Measurements from ENCODE around the gene SLC22A4. TPM values are rescaled to one million over a fixed set of nuclear protein-coding genes. Genes with fewer than 3 reads are reported as not detected.

Gene SLC22A4
- total and polyA plus RNA-seq, 4 donors: 0.25 to 42.2 (median 0.47) TPM

DNA sequence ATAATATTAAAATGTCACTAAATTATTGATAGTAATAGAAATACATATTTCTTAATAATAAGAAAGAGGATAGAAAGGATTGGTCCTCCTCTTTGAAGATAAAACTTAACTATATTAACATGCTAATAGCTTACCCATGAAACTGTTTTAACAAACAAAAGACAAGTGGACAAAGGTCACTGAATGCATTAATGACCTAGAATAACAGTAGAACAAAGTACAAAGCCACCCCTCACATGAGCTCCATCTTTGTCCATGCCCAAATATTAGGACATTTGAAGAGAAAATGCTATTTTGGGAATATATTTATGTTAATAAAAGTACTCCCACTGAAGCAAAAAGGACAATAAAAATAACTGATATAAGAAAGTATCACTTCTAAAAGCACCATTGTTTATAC is 41.2 kb downstream of the SLC22A4 start:
- peaks cover 1 to 9% (median 8%) of the 10 kb centered on the region in 4 donors for H3K36me3 ChIP-seq (ENCODE audit: control insufficient read depth in 4 of 4, insufficient read depth in 3 of 4, low read depth in 1 of 4, low read length in 3 of 4)

DNA sequence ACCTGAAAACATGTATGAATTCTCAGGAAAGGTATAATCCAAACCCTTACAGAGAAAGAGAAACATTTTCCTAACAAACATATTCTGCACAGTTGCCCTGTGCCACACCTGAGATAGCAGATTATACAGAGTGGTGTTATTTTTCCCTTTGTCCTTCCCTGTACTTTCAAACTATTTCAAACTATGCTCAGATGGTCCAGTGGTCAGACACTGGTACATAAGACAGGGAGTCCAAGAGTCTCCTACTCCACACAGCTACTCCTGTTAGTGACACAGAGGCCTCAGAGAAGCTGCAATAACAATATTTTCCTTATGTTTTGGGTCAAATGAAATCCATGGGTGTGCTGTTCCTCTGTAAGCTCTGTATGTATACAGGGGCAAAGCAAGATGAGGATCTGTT is 45.3 kb downstream of the SLC22A4 start:
- peaks cover 2 to 12% (median 4%) of the 10 kb centered on the region in 4 donors for H3K4me1 ChIP-seq (ENCODE audit: control insufficient read depth in 4 of 4, insufficient read depth in 4 of 4, low read length in 3 of 4)
- no peak overlapping the region for H3K9ac ChIP-seq (ENCODE audit: low read depth in 1 of 2, low read length in 2 of 2)
- H3K27ac ChIP-seq (ENCODE audit: low read depth in 1 of 2, low read length in 2 of 2): no peak overlapping the region
- TF ChIP-seq, protein P1, sequence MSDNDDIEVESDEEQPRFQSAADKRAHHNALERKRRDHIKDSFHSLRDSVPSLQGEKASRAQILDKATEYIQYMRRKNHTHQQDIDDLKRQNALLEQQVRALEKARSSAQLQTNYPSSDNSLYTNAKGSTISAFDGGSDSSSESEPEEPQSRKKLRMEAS (IDR thresholded peaks at IDR 0.05): no peak
- TF ChIP-seq TAF1 (conservative IDR thresholded peaks at IDR 0.05) (no peak), FOXA1 (IDR thresholded peaks at IDR 0.05) (no peak), JUND (IDR thresholded peaks at IDR 0.05) (no peak), EGR1 (IDR thresholded peaks at IDR 0.05; ENCODE audit: low read depth in 2 of 2) (no peak), NR2F2 (IDR thresholded peaks at IDR 0.05) (no peak), RAD21 (IDR thresholded peaks at IDR 0.05) (no peak), RXRA (IDR thresholded peaks at IDR 0.05) (no peak), YY1 (IDR thresholded peaks at IDR 0.05) (no peak), SP1 (IDR thresholded peaks at IDR 0.05) (no peak), HNF4G (IDR thresholded peaks at IDR 0.05) (no peak), HNF4A (conservative IDR thresholded peaks at IDR 0.05) (no peak)
- TF ChIP-seq, protein P2, sequence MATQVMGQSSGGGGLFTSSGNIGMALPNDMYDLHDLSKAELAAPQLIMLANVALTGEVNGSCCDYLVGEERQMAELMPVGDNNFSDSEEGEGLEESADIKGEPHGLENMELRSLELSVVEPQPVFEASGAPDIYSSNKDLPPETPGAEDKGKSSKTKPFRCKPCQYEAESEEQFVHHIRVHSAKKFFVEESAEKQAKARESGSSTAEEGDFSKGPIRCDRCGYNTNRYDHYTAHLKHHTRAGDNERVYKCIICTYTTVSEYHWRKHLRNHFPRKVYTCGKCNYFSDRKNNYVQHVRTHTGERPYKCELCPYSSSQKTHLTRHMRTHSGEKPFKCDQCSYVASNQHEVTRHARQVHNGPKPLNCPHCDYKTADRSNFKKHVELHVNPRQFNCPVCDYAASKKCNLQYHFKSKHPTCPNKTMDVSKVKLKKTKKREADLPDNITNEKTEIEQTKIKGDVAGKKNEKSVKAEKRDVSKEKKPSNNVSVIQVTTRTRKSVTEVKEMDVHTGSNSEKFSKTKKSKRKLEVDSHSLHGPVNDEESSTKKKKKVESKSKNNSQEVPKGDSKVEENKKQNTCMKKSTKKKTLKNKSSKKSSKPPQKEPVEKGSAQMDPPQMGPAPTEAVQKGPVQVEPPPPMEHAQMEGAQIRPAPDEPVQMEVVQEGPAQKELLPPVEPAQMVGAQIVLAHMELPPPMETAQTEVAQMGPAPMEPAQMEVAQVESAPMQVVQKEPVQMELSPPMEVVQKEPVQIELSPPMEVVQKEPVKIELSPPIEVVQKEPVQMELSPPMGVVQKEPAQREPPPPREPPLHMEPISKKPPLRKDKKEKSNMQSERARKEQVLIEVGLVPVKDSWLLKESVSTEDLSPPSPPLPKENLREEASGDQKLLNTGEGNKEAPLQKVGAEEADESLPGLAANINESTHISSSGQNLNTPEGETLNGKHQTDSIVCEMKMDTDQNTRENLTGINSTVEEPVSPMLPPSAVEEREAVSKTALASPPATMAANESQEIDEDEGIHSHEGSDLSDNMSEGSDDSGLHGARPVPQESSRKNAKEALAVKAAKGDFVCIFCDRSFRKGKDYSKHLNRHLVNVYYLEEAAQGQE (IDR thresholded peaks at IDR 0.05): no peak
- TF ChIP-seq, protein P3, sequence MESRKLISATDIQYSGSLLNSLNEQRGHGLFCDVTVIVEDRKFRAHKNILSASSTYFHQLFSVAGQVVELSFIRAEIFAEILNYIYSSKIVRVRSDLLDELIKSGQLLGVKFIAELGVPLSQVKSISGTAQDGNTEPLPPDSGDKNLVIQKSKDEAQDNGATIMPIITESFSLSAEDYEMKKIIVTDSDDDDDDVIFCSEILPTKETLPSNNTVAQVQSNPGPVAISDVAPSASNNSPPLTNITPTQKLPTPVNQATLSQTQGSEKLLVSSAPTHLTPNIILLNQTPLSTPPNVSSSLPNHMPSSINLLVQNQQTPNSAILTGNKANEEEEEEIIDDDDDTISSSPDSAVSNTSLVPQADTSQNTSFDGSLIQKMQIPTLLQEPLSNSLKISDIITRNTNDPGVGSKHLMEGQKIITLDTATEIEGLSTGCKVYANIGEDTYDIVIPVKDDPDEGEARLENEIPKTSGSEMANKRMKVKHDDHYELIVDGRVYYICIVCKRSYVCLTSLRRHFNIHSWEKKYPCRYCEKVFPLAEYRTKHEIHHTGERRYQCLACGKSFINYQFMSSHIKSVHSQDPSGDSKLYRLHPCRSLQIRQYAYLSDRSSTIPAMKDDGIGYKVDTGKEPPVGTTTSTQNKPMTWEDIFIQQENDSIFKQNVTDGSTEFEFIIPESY (IDR thresholded peaks at IDR 0.05): no peak
- TF ChIP-seq, protein P4, sequence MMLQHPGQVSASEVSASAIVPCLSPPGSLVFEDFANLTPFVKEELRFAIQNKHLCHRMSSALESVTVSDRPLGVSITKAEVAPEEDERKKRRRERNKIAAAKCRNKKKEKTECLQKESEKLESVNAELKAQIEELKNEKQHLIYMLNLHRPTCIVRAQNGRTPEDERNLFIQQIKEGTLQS (IDR thresholded peaks at IDR 0.05): no peak
- TF ChIP-seq, protein P5, sequence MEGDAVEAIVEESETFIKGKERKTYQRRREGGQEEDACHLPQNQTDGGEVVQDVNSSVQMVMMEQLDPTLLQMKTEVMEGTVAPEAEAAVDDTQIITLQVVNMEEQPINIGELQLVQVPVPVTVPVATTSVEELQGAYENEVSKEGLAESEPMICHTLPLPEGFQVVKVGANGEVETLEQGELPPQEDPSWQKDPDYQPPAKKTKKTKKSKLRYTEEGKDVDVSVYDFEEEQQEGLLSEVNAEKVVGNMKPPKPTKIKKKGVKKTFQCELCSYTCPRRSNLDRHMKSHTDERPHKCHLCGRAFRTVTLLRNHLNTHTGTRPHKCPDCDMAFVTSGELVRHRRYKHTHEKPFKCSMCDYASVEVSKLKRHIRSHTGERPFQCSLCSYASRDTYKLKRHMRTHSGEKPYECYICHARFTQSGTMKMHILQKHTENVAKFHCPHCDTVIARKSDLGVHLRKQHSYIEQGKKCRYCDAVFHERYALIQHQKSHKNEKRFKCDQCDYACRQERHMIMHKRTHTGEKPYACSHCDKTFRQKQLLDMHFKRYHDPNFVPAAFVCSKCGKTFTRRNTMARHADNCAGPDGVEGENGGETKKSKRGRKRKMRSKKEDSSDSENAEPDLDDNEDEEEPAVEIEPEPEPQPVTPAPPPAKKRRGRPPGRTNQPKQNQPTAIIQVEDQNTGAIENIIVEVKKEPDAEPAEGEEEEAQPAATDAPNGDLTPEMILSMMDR (IDR thresholded peaks at IDR 0.05; ENCODE audit: low read depth, low read length, missing input control): no peak
- H3K36me3 ChIP-seq (ENCODE audit: control insufficient read depth in 4 of 4, insufficient read depth in 3 of 4, low read depth in 1 of 4, low read length in 3 of 4): peaks cover 0 to 7% (median 1%) of the 10 kb centered on the region in 4 donors
- no peaks in the 10 kb centered on the region for H3K9me3 ChIP-seq (ENCODE audit: control insufficient read depth in 4 of 4, low read length in 3 of 4)
- no peak for DNase-seq (ENCODE audit: low spot score)
- no peak overlapping the region for H3K4me3 ChIP-seq (ENCODE audit: low read depth in 1 of 3, low read length in 3 of 3)
- no peaks in the 10 kb centered on the region for H3K27me3 ChIP-seq (ENCODE audit: control insufficient read depth in 4 of 4, insufficient read depth in 4 of 4, low read length in 3 of 4)

More for the DNA sequence above, 41.2 kb downstream of the SLC22A4 start:
- Histone ChIP-seq H3K27me3 (ENCODE audit: control insufficient read depth in 4 of 4, insufficient read depth in 4 of 4, low read length in 3 of 4) (no peaks in the 10 kb centered on the region), H3K27ac (ENCODE audit: low read depth in 1 of 2, low read length in 2 of 2) (no peak overlapping the region), H3K9me3 (ENCODE audit: control insufficient read depth in 4 of 4, low read length in 3 of 4) (no peaks in the 10 kb centered on the region), H3K4me1 (ENCODE audit: control insufficient read depth in 4 of 4, insufficient read depth in 4 of 4, low read length in 3 of 4) (peaks cover 2 to 14% (median 4%) of the 10 kb centered on the region in 4 donors), H3K9ac (ENCODE audit: low read depth in 1 of 2, low read length in 2 of 2) (no peak overlapping the region), H3K4me3 (ENCODE audit: low read depth in 1 of 3, low read length in 3 of 3) (no peak overlapping the region)
- TF ChIP-seq RXRA (IDR thresholded peaks at IDR 0.05): peak; percentile 55 to 57
- peak; percentile 44 for TF ChIP-seq SP1 (IDR thresholded peaks at IDR 0.05)
- TF ChIP-seq HNF4A (conservative IDR thresholded peaks at IDR 0.05): peak; percentile 83 to 85
- peak; percentile 57 for TF ChIP-seq YY1 (IDR thresholded peaks at IDR 0.05)
- TF ChIP-seq HNF4G (IDR thresholded peaks at IDR 0.05): peak; percentile 45
- TF ChIP-seq FOXA2 (IDR thresholded peaks at IDR 0.05): no peak
- no peak for DNase-seq (ENCODE audit: low spot score)
